Osteoblast (primary cell): ENCODE data around the gene DMAC2. TPM values are rescaled to one million over a fixed set of nuclear protein-coding genes. Genes with fewer than 3 reads are reported as not detected.

Experiments
- DNase-seq: peaks from one replicate; pipeline ENCODE4 v3.0.0; 2011; ENCODE audit warnings: low spot score, mixed read lengths; ENCODE audit not compliant: insufficient read length; ENCODE audit errors: missing footprints
- H2AFZ ChIP-seq: 2 replicates; pipeline ENCODE4 v1.6.0; 2011; ENCODE audit warnings: mild to moderate bottlenecking, low read length
- H3K27ac ChIP-seq: 2 replicates; pipeline ENCODE4 v1.5.1; 2011; ENCODE audit warnings: mild to moderate bottlenecking, low read depth, low read length, moderate library complexity
- H3K27me3 ChIP-seq: 2 replicates; pipeline ENCODE4 v1.6.0; 2012; ENCODE audit warnings: mild to moderate bottlenecking, control low read depth, inconsistent platforms, low read length, moderate library complexity; ENCODE audit not compliant: insufficient read depth
- H3K36me3 ChIP-seq: 2 replicates; pipeline ENCODE4 v1.5.1; 2011; ENCODE audit warnings: mild to moderate bottlenecking, low read length, control low read depth, moderate library complexity; ENCODE audit not compliant: insufficient read depth
- H3K4me1 ChIP-seq: 2 replicates; pipeline ENCODE4 v1.5.1; 2011; ENCODE audit warnings: mild to moderate bottlenecking, low read length, control low read depth, moderate library complexity; ENCODE audit not compliant: insufficient read depth
- H3K4me2 ChIP-seq: 2 replicates; pipeline ENCODE4 v1.6.0; 2011; ENCODE audit warnings: mild to moderate bottlenecking, low read length; ENCODE audit not compliant: insufficient read depth
- H3K4me3 ChIP-seq: fragments of 200-600 bp; sonication (generic); 3 replicates; pipeline ENCODE4 v1.5.1; 2012; ENCODE audit warnings: mild to moderate bottlenecking, low read length, inconsistent platforms; ENCODE audit not compliant: insufficient read depth
- H3K79me2 ChIP-seq: 2 replicates; pipeline ENCODE4 v1.6.0; 2012; ENCODE audit warnings: mild to moderate bottlenecking, low read length, control low read depth, inconsistent platforms; ENCODE audit not compliant: insufficient read depth
- H3K9me3 ChIP-seq: 2 replicates; pipeline ENCODE4 v1.5.1; 2011; ENCODE audit warnings: low read depth, low read length, control low read depth
- H4K20me1 ChIP-seq: 2 replicates; pipeline ENCODE4 v1.6.0; 2012; ENCODE audit warnings: mild to moderate bottlenecking, low read length, control low read depth; ENCODE audit not compliant: insufficient read depth
- CTCF ChIP-seq: IDR thresholded peaks from 2 replicates; pipeline ENCODE4 v1.5.1; 2011; ENCODE audit warnings: mild to moderate bottlenecking, low read depth, low read length, moderate library complexity; ENCODE audit errors: extremely low read depth
- total RNA-seq: library from RNA; depleted of rRNA; stranded (reverse); fragments of >200 nt; gene quantifications from 2 replicates; pipeline ENCODE4 v1.2.3, GENCODE V29; 2012

The DMAC2 gene
- total RNA-seq, 1 donor = 30.0 TPM

- TF ChIP-seq CTCF = no peak
- peak overlapping the region; percentile 99 for H3K4me3 ChIP-seq
- H4K20me1 ChIP-seq = no peaks in the 10 kb centered on the region
- H3K27ac ChIP-seq = peak overlapping the region; percentile 100
- no peak overlapping the region for H2AFZ ChIP-seq
- H3K4me2 ChIP-seq = peak overlapping the region; percentile 98
- DNase-seq = no peak
- peaks cover 24% of the 10 kb centered on the region for H3K79me2 ChIP-seq
- no peaks in the 10 kb centered on the region for H3K27me3 ChIP-seq
- peaks cover 18% of the 10 kb centered on the region for H3K4me1 ChIP-seq
- H3K9me3 ChIP-seq = no peaks in the 10 kb centered on the region
- no peaks in the 10 kb centered on the region for H3K36me3 ChIP-seq
These were observed 41.1 kb downstream of the DMAC2 start for GRCh38 chr19:41398598-41398997.

- peak overlapping the region; percentile 91 for H2AFZ ChIP-seq
- peak overlapping the region; percentile 100 for H3K27ac ChIP-seq
- H4K20me1 ChIP-seq = no peaks in the 10 kb centered on the region
- peaks cover 18% of the 10 kb centered on the region for H3K4me1 ChIP-seq
- H3K27me3 ChIP-seq = no peaks in the 10 kb centered on the region
- H3K4me2 ChIP-seq = peak overlapping the region; percentile 98
- no peaks in the 10 kb centered on the region for H3K36me3 ChIP-seq
- no peak for TF ChIP-seq CTCF
- H3K79me2 ChIP-seq = peaks cover 20% of the 10 kb centered on the region
- H3K9me3 ChIP-seq = no peaks in the 10 kb centered on the region
- no peak for DNase-seq
- peak overlapping the region; percentile 99 for H3K4me3 ChIP-seq
These were observed 41.7 kb downstream of the DMAC2 start for GRCh38 chr19:41398050-41398418.

GRCh38 chr19:41397086-41398049 lies 42.3 kb downstream of the DMAC2 start, which contains the start of the genes BCKDHA and EXOSC5:
TSS of gene BCKDHA (plus strand) at chr19:41397818. CDS start at chr19:41397828, 10 bp downstream.
TSS of gene EXOSC5 (minus strand) at chr19:41397359. CDS start at chr19:41397328, 31 bp downstream.
- H4K20me1 ChIP-seq = no peaks in the 10 kb centered on the region
- H3K79me2 ChIP-seq = peaks cover 20% of the 10 kb centered on the region
- no peaks in the 10 kb centered on the region for H3K9me3 ChIP-seq
- H3K4me3 ChIP-seq = peak within 1 kb of the TSS; percentile 99
- no peak for TF ChIP-seq CTCF
- peak; percentile 99 for DNase-seq
- H3K36me3 ChIP-seq = no peaks in the 10 kb centered on the region
- peak within 1 kb of the TSS; percentile 91 for H2AFZ ChIP-seq
- peak within 1 kb of the TSS; percentile 98 for H3K4me2 ChIP-seq
- peaks cover 18% of the 10 kb centered on the region for H3K4me1 ChIP-seq
- no peaks in the 10 kb centered on the region for H3K27me3 ChIP-seq
- peak within 1 kb of the TSS; percentile 100 for H3K27ac ChIP-seq

- no peaks in the 10 kb centered on the region for H3K27me3 ChIP-seq
- no peaks in the 10 kb centered on the region for H3K9me3 ChIP-seq
- H3K4me2 ChIP-seq = no peak overlapping the region
- H3K4me3 ChIP-seq = no peak overlapping the region
- no peak overlapping the region for H2AFZ ChIP-seq
- H3K36me3 ChIP-seq = peaks cover 9% of the 10 kb centered on the region
- H3K27ac ChIP-seq = no peak overlapping the region
- no peak for TF ChIP-seq CTCF
- H3K79me2 ChIP-seq = peaks cover 17% of the 10 kb centered on the region
- H4K20me1 ChIP-seq = no peaks in the 10 kb centered on the region
- H3K4me1 ChIP-seq = peaks cover 18% of the 10 kb centered on the region
- DNase-seq = no peak
These were observed 44.4 kb downstream of the DMAC2 start for GRCh38 chr19:41395355-41395754.
